ENCODE measurements around the gene HPCAL1. TPM values are rescaled to one million over a fixed set of nuclear protein-coding genes. Genes with fewer than 3 reads are reported as not detected.

HPCAL1 gene
- total RNA-seq, 4 donors from 2014 or later: 29.0 to 56.7 (median 34.5) TPM

DNA sequence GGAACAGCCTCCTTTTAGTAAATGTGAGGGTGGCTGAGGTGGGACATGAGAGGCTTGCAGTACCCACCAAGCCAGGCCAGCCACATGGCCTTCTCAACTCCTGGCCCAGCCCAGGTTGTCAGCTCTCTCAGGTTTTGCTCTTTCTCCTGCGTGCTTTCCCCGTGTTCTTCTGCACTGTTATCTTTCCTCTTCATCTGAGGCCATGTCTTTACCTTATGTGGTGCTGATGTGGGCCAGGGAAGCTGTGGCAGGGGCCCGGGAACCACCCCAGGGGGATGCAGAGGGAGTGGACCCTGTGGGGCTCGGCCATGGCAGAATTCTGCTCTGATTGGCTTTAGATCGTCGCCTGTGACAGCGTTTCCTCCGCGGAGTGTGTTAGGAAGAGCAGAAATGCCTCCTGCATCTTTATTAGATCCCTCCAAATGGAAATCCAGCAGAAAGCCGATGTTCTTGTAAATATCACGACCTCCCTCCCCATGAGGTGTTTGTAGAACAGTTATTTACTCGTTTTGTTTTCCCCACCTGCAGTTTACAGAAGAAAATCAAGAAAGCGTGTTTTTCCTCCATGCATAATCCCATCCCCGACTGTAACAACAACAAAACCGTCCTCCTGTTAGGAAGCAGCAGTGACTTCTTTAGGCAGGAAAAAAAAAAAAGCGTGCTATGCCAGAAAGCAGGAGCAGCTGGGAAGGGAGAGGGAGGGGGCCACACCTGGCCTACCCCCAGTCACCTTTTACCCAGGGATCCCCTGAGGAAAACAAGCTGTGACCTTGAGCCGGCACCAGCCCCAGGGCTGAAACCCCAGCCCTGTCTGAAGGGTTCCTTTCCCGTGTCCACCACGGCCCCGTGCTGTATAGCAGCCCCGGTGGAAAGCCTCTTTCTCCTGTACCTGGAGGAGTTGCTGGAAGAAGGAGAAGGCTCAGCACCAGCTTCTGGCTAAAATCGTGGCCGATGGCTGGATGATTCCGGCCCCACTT lies 54.8 kb downstream of the HPCAL1 start:
- Histone ChIP-seq H3K27ac (no peak overlapping the region), H3K4me3 (no peak overlapping the region), H3K4me1 (peaks cover 0 to 7% (median 0%) of the 10 kb centered on the region in 4 donors), H3K36me3 (peaks cover 0 to 23% (median 0%) of the 10 kb centered on the region in 3 donors), H3K27me3 (no peaks in the 10 kb centered on the region), H3K9me3 (no peaks in the 10 kb centered on the region)
- no peak for DNase-seq (ENCODE audit: low spot score in 2 of 2)
- TF ChIP-seq EP300 (IDR thresholded peaks at IDR 0.05) (no peak), POLR2A (IDR thresholded peaks at IDR 0.05) (no peak)
- TF ChIP-seq, protein P1, sequence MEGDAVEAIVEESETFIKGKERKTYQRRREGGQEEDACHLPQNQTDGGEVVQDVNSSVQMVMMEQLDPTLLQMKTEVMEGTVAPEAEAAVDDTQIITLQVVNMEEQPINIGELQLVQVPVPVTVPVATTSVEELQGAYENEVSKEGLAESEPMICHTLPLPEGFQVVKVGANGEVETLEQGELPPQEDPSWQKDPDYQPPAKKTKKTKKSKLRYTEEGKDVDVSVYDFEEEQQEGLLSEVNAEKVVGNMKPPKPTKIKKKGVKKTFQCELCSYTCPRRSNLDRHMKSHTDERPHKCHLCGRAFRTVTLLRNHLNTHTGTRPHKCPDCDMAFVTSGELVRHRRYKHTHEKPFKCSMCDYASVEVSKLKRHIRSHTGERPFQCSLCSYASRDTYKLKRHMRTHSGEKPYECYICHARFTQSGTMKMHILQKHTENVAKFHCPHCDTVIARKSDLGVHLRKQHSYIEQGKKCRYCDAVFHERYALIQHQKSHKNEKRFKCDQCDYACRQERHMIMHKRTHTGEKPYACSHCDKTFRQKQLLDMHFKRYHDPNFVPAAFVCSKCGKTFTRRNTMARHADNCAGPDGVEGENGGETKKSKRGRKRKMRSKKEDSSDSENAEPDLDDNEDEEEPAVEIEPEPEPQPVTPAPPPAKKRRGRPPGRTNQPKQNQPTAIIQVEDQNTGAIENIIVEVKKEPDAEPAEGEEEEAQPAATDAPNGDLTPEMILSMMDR (IDR thresholded peaks at IDR 0.05): no peak
- WGBS, 2 donors: 81 to 87% methylated on average over 24 of the region's 24 CpGs

DNA sequence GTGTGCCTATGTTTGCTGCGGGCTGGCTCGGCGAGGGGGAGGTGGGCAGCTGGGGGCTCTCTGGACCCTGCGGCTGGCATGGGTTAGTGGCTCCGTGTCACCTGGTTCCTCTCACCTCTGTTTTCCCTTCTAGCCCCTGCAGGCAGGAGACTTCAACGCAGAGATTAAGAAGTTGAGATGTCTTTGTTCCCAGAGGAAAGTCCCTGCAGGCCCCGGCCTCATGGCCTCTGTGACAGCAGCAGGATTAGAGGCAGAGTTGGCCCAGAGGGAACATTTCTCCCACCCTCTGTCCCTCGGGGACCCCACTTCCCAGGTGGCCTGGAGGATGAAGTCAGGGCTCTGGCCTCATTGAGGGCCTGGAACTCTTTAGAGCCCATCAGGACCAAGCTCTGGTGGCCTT lies 56.5 kb downstream of the HPCAL1 start:
- Histone ChIP-seq H3K4me1 (peaks cover 0 to 7% (median 0%) of the 10 kb centered on the region in 4 donors), H3K27ac (no peak overlapping the region), H3K4me3 (no peak overlapping the region), H3K27me3 (no peaks in the 10 kb centered on the region), H3K36me3 (peaks cover 0 to 18% (median 0%) of the 10 kb centered on the region in 3 donors), H3K9me3 (no peaks in the 10 kb centered on the region)
- no peak for DNase-seq (ENCODE audit: low spot score in 2 of 2)
- TF ChIP-seq, protein P1 (IDR thresholded peaks at IDR 0.05): no peak
- TF ChIP-seq POLR2A (IDR thresholded peaks at IDR 0.05): no peak
- TF ChIP-seq EP300 (IDR thresholded peaks at IDR 0.05): no peak
- 88 to 91% methylated on average over 8 of the region's 8 CpGs for WGBS, 2 donors

DNA sequence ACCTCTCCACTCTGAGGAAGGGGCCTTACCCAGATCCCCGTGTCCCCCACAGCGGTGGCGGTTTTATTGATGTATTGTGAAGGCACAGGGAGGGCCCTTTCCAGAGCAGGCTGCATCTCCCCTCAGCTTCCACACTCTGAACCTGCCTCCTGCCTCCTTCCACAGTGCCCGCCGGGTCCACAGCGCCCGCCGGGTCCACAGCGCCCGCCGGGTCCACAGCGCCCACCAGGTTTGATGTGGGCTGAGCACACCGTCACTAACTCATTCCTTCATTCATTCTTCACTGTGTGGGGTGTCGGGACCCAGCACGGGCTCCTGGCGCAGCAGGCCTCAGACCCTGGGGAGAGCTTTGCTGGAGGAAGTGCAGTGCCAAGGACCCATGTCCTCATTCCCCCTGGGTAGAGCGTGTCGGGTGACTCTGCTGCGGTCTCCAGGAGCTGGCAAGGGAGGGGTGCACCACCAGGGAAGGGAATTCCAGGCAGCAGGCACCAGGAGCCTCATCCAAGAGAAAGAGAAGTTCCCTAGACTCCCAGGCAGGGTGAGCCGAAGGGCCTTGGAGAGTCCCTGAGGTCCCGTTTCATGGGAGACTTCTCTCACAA lies 57.1 kb downstream of the HPCAL1 start:
- TF ChIP-seq POLR2A (IDR thresholded peaks at IDR 0.05): no peak
- TF ChIP-seq, protein P1 (IDR thresholded peaks at IDR 0.05): no peak
- TF ChIP-seq EP300 (IDR thresholded peaks at IDR 0.05): no peak
- Histone ChIP-seq H3K36me3 (peaks cover 0 to 13% (median 0%) of the 10 kb centered on the region in 3 donors), H3K4me1 (peaks cover 0 to 7% (median 0%) of the 10 kb centered on the region in 4 donors), H3K27me3 (no peaks in the 10 kb centered on the region), H3K9me3 (no peaks in the 10 kb centered on the region), H3K4me3 (no peak overlapping the region), H3K27ac (no peak overlapping the region)
- DNase-seq (ENCODE audit: low spot score in 2 of 2): no peak
- 91 to 92% methylated on average over 21 of the region's 21 CpGs for WGBS, 2 donors

DNA sequence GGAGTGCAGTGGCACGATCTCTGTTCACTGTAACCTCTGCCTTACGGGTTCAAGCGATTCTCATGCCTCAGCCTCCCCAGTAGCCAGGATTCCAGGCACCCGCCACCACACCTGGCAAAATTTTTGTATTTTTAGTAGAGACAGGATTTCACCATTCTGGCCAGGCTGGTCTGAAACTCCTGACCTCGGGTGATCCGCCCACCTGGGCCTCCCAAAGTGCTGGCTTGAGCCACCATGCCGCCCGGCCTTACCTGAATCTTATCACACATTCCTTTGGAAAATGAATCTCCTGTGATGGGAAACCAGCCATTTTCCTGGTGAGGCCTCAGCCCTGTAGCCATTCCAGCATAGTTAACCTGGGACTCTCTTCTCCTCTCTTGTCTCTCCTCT lies 57.8 kb downstream of the HPCAL1 start:
- Histone ChIP-seq H3K9me3 (no peaks in the 10 kb centered on the region), H3K4me1 (peaks cover 0 to 7% (median 0%) of the 10 kb centered on the region in 4 donors), H3K36me3 (peaks cover 0 to 11% (median 0%) of the 10 kb centered on the region in 3 donors), H3K4me3 (no peak overlapping the region), H3K27me3 (no peaks in the 10 kb centered on the region), H3K27ac (no peak overlapping the region)
- WGBS, 2 donors: 93 to 95% methylated on average over 8 of the region's 8 CpGs
- DNase-seq (ENCODE audit: low spot score in 2 of 2): no peak
- TF ChIP-seq, protein P1 (IDR thresholded peaks at IDR 0.05): no peak
- no peak for TF ChIP-seq POLR2A (IDR thresholded peaks at IDR 0.05)
- no peak for TF ChIP-seq EP300 (IDR thresholded peaks at IDR 0.05)

All from tibial nerve (tissue), 4 donors.